ENCODE measurements around the gene AREL1. TPM values are rescaled to one million over a fixed set of nuclear protein-coding genes. Genes with fewer than 3 reads are reported as not detected.

Gene AREL1
- polyA plus RNA-seq, 1 donor (not counting 4 experiments of a cell fraction or from before 2014, with no cell fraction given) = 31.2 TPM

GRCh38 chr14:74622257-74622656 lies 90.6 kb downstream of the AREL1 start:
- Histone ChIP-seq H3K9ac (ENCODE audit: control insufficient read depth, extremely low read depth, insufficient read depth, low read length) (no peak overlapping the region), H3K4me3 (ENCODE audit: control insufficient read depth in 2 of 3, extremely low read depth in 1 of 3, insufficient read depth in 2 of 3, low read depth in 1 of 3, low read length in 3 of 3) (no peak overlapping the region), H3K27me3 (ENCODE audit: control insufficient read depth, extremely low read depth, insufficient read depth, low read length) (no peaks in the 10 kb centered on the region), H4K20me1 (ENCODE audit: control insufficient read depth, extremely low read depth, insufficient read depth, low read length) (no peaks in the 10 kb centered on the region), H3K9me3 (ENCODE audit: control insufficient read depth, low read depth, low read length) (no peaks in the 10 kb centered on the region), H3K79me2 (ENCODE audit: control insufficient read depth, insufficient read depth, low read length) (no peaks in the 10 kb centered on the region), H3K4me2 (ENCODE audit: control insufficient read depth, extremely low read depth, insufficient read depth, low read depth, low read length) (no peak overlapping the region), H3K9me1 (ENCODE audit: control insufficient read depth, extremely low read depth, insufficient read depth, low read length) (no peaks in the 10 kb centered on the region), H2AFZ (ENCODE audit: control insufficient read depth, low read length) (no peak overlapping the region), H3K27ac (ENCODE audit: control insufficient read depth, insufficient read depth, low read length) (peak overlapping the region; percentile 16), H3K4me1 (ENCODE audit: control insufficient read depth, extremely low read depth, insufficient read depth, low read length) (peaks cover 57% of the 10 kb centered on the region), H3K36me3 (ENCODE audit: control insufficient read depth in 2 of 2, extremely low read depth in 1 of 2, insufficient read depth in 2 of 2, low read length in 2 of 2) (no peaks in the 10 kb centered on the region)
- dilution Hi-C loops (cut with MboI; ENCODE audit: extremely low pct_ligation_motif_present, low sequenced_read_pairs) = no loop called here
- no peak for DNase-seq (ENCODE audit: low read depth, low spot score)
- FAIRE-seq = no peak
- no peak for TF ChIP-seq EZH2 (IDR thresholded peaks at IDR 0.05; ENCODE audit: low read length)
- no peak for TF ChIP-seq CTCF (optimal IDR thresholded peaks at IDR 0.05 in 1 of 3, IDR thresholded peaks at IDR 0.05 in 1 of 3, conservative IDR thresholded peaks at IDR 0.05 in 1 of 3; ENCODE audit: extremely low read depth in 1 of 3, insufficient read depth in 2 of 3, low read length in 3 of 3)

- FAIRE-seq (no peak), DNase-seq (ENCODE audit: low read depth, low spot score) (no peak)
- Histone ChIP-seq H3K4me1 (ENCODE audit: control insufficient read depth, extremely low read depth, insufficient read depth, low read length) (peaks cover 64% of the 10 kb centered on the region), H3K9me1 (ENCODE audit: control insufficient read depth, extremely low read depth, insufficient read depth, low read length) (no peaks in the 10 kb centered on the region), H3K9me3 (ENCODE audit: control insufficient read depth, low read depth, low read length) (no peaks in the 10 kb centered on the region), H3K27ac (ENCODE audit: control insufficient read depth, insufficient read depth, low read length) (peak overlapping the region; percentile 59), H3K9ac (ENCODE audit: control insufficient read depth, extremely low read depth, insufficient read depth, low read length) (peak overlapping the region; percentile 28), H3K4me2 (ENCODE audit: control insufficient read depth, extremely low read depth, insufficient read depth, low read depth, low read length) (peak overlapping the region; percentile 17), H2AFZ (ENCODE audit: control insufficient read depth, low read length) (no peak overlapping the region), H3K4me3 (ENCODE audit: control insufficient read depth in 2 of 3, extremely low read depth in 1 of 3, insufficient read depth in 2 of 3, low read depth in 1 of 3, low read length in 3 of 3) (no peak overlapping the region), H3K27me3 (ENCODE audit: control insufficient read depth, extremely low read depth, insufficient read depth, low read length) (no peaks in the 10 kb centered on the region), H3K79me2 (ENCODE audit: control insufficient read depth, insufficient read depth, low read length) (no peaks in the 10 kb centered on the region), H4K20me1 (ENCODE audit: control insufficient read depth, extremely low read depth, insufficient read depth, low read length) (no peaks in the 10 kb centered on the region), H3K36me3 (ENCODE audit: control insufficient read depth in 2 of 2, extremely low read depth in 1 of 2, insufficient read depth in 2 of 2, low read length in 2 of 2) (no peaks in the 10 kb centered on the region)
- dilution Hi-C loops (cut with MboI; ENCODE audit: extremely low pct_ligation_motif_present, low sequenced_read_pairs) = no loop called here
- TF ChIP-seq CTCF (optimal IDR thresholded peaks at IDR 0.05 in 1 of 3, IDR thresholded peaks at IDR 0.05 in 1 of 3, conservative IDR thresholded peaks at IDR 0.05 in 1 of 3; ENCODE audit: extremely low read depth in 1 of 3, insufficient read depth in 2 of 3, low read length in 3 of 3) (no peak), EZH2 (IDR thresholded peaks at IDR 0.05; ENCODE audit: low read length) (no peak)
These were observed 91.3 kb downstream of the AREL1 start for GRCh38 chr14:74621556-74621955.

Data from keratinocyte (primary cell).